Sigmoid colon (tissue), 3 donors: ENCODE data around the gene FYN.

Experiments
- CTCF ChIP-seq, 4 experiments: fragments of 450-650 bp in 3 of 4; fragments of 200-600 bp in 1 of 4; IDR thresholded peaks; one replicate each; pipeline ENCODE4 v1.5.1; 2016 to 2019; ENCODE audit warnings: antibody characterized with exemption in 4 of 4, mild to moderate bottlenecking in 3 of 4, moderate library complexity in 2 of 4
- POLR2A ChIP-seq, 2 donors: fragments of 450-650 bp; IDR thresholded peaks; one replicate each; pipeline ENCODE4 v1.6.1; 2016; ENCODE audit warnings: antibody characterized with exemption in 2 of 2, mild to moderate bottlenecking in 2 of 2, moderate library complexity in 2 of 2

GRCh38 chr6:111648100-111648499 lies 225.2 kb downstream of the FYN start:
- TF ChIP-seq POLR2A (IDR thresholded peaks at IDR 0.05) (no peak), CTCF (IDR thresholded peaks at IDR 0.05) (no peak)
